HT1080 (cell line): ENCODE results near the gene PCGF2. TPM values are rescaled to one million over a fixed set of nuclear protein-coding genes. Genes with fewer than 3 reads are reported as not detected.

Experiments
- DNase-seq: peaks from one replicate; pipeline ENCODE4 v3.0.0-alpha.2; 2015; ENCODE audit warnings: low read depth
- total RNA-seq: library from RNA; depleted of rRNA; stranded (reverse); fragments of >200 nt; shearing (Covaris generic); gene quantifications from 2 replicates; pipeline ENCODE4 v1.2.3, GENCODE V29; 2014

The PCGF2 gene
- total RNA-seq, 1 experiment from 2014 or later, result 14.3 TPM

- DNase-seq, result no peak
Measured at GRCh38 chr17:38719943-38720641, 28.0 kb downstream of the PCGF2 start.

DNA sequence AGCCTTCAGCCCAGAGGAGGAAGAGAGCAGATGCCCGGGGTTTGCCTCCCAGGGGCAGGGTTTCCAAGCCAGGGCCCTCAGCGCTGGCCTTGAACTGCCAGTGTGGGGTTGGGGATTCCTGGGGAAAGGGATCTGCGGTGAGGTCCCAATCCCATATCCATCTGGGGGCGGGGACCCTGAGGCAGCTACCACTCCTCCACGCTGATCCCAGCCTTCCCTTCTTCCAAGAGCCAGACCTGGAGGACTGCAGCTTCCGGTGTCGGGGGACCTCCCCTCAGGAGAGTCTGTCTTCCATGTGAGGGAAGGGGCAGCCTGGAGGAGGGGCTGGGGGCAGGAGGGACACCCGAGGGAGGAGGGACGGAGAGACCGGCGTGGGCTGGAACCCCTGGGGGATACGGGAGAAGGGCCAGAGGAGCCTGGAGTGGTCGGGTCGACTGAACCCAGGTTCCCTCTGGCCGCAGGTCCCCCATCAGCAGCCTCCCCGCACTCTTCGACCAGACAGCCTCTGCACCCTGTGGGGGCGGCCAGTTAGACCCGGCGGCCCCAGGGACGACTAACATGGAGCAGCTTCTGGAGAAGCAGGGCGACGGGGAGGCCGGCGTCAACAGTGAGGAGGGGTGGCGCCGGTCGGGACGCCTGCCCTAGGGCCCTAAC lies 28.7 kb downstream of the PCGF2 start:
- no peak for DNase-seq

- no peak for DNase-seq
Measured at GRCh38 chr17:38717139-38717745, 30.9 kb downstream of the PCGF2 start.

GRCh38 chr17:38716368-38717005 lies 31.6 kb downstream of the PCGF2 start:
- DNase-seq, result no peak

DNA sequence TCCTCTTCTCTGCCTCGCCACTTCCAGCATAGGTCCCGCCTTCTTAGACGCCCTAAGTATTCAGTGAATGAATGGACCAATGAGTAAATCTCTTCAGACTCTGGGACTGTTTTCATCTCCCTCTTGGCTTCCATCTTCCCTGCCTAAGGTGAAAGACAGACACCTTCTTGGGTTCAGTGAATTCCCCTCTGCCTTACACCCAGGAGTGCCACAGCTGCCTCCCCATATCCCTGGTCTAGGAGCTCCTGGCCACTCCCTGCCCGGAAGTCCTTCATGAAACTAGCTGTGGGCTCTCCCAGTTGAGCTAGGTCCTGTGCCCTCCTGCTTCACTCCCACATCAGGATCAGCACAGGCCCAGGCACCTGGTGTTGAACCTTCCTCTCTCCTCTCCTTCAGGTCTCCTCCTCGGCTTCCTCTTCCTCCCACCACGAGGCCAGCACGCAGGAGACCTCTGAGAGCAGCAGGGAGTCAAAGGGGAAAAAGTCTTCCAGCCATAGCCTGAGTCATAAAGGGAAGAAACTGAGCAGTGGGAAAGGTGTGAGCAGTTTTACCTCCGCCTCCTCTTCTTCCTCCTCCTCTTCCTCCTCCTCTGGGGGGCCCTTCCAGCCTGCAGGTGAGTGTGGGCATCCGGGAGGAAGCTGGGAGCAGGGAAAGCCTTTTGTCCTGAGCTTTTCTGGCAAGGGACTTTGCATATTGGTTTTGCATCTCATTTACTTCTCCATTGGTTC lies 32.8 kb downstream of the PCGF2 start:
- no peak for DNase-seq

DNA sequence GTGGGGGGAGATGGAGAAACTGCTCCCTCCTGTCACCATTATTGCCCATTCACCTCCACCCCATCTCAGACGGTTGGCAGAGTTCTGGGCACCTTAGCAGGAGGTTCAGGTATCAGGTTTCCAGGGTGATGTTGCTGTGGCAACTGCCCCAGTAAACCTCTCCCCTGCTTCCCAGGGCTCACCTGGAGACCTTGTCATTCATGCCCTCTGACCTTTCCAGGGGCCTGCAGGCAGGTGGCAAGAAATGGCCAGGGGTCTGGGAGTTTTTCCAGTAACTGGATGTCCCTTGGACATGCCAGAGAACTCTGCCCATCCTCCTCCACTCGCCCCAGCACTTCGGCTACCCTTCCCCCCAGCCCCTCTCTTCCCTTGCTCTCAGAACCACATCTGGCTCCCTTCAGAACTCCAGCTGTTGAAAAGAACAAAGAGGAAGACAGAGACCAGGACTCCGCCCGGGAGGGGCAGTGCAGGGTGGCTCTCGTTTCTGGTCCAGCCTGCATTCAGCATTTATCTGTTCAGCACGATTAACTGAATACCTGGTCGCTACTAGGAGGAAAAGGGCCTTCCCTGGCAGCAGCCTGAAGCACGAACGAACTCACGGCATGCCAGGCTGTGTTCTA lies 34.6 kb downstream of the PCGF2 start:
- no peak for DNase-seq

DNA sequence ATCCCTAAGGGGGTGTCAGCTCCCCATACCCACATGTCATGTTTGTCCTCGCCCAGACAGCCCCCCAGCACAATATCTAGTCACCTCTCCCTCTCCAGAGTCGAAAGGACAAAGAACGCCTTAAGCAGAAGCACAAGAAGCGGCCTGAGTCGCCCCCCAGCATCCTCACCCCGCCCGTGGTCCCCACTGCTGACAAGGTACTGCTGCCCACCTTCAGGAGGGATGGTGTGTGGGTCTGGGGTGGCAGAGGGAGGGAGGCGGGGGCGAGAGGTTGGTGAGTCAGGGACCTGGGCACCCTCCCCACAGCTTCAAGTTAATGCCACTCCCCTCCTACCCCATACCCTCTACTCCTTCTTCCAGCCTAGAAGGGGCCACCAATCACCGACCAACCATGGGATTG lies 35.5 kb downstream of the PCGF2 start:
- DNase-seq, result no peak

GRCh38 chr17:38711792-38712571 lies 36.2 kb downstream of the PCGF2 start:
- no peak for DNase-seq

DNA sequence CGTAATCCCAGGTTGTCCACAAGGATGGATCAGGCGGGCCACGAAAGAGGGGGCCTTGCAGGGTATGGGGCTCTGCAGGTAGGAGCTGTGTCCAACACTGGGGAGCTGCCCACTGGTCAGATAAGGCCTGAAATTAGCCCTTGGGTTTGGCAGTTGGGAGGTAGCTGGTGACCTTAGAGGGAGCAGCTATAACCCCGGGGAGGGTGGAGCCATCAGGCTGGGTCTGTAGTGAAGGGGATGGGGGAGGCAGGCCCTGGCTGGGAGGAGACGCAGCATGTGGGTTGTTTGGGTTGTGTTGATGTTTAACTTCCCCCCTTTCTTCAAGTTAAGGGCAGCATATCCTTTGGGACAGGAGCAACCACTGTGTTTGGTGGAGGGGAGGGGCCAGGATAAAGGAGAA lies 37.2 kb downstream of the PCGF2 start:
- DNase-seq, result no peak

DNA sequence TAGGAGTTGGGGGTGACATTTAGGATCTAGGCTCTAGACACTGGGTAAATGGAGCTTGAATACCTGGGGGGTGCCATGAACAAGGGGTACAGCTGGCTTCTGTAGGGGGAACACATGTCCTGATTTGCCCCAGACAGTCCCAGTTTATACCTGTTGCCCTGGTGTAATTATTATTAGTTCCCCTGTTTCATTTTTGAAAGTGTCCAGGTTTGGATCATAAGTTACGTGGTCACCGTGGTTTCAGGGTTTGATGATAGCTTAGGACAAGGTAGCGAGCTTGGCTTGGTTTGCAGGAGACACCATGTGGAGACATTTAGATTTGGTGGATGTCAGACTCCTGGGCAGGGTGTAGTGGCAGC lies 37.6 kb downstream of the PCGF2 start:
- no peak for DNase-seq

GRCh38 chr17:38709864-38710603 lies 38.1 kb downstream of the PCGF2 start:
- no peak for DNase-seq

DNA sequence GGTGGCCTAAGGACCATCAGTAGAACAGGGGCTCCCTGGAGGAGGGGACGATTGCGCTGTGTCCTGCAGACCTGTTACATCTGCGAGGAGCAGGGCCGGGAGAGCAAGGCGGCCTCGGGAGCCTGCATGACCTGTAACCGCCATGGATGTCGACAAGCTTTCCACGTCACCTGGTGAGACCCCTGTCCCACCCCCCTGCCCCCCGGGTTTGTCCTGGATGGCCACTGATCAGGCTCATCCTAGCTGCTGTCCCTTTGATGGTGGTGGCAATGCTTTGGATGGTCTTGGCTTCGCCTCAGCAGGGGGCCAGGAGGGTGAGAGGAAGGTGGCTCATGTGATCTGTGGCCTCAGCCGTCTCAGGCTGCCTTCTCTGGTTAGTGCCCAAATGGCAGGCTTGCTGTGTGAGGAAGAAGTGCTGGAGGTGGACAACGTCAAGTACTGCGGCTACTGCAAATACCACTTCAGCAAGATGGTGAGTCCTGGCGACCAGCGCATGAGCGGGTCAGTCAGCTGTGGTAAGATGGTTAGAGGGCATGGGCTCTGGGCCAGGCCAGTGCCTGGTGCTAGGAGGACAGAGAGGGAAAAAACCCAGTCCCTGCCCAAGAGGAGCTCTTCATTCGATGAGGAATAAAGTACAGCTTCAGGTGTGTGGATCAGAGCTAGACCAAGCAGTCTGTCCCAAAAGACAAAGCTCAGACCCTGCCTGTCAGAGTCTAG lies 38.9 kb downstream of the PCGF2 start:
- DNase-seq, result no peak

GRCh38 chr17:38707678-38708351 lies 40.3 kb downstream of the PCGF2 start:
- no peak for DNase-seq

GRCh38 chr17:38706505-38707216 lies 41.5 kb downstream of the PCGF2 start:
- DNase-seq, result no peak

GRCh38 chr17:38705803-38706504 lies 42.2 kb downstream of the PCGF2 start:
- peak; percentile 40 for DNase-seq

- no peak for DNase-seq
Measured at GRCh38 chr17:38705523-38705802, 42.7 kb downstream of the PCGF2 start.
